ENCODE results near the gene TMUB1. TPM values are rescaled to one million over a fixed set of nuclear protein-coding genes. Genes with fewer than 3 reads are reported as not detected.

TMUB1 gene
- total and polyA plus RNA-seq, 9 of the 15 experiments (the other 6 are each of a cell fraction or from before 2014, with no cell fraction given) = 0.14 to 241 (median 74.1) TPM

GRCh38 chr7:151110941-151111645 is 27.8 kb upstream of the TMUB1 start (continued):
- TF ChIP-seq ID3 (CRISPR knock-in tag; IDR thresholded peaks at IDR 0.05) (no peak), ID3 (tag; IDR thresholded peaks at IDR 0.05) (no peak), ARID1B (IDR thresholded peaks at IDR 0.05) (no peak), NEUROD1 (IDR thresholded peaks at IDR 0.05; ENCODE audit: borderline replicate concordance, low read depth, low read length, partially characterized antibody) (peak; percentile 27), FOXJ2 (tag; IDR thresholded peaks at IDR 0.05) (no peak), TAF1 (IDR thresholded peaks at IDR 0.05; ENCODE audit: control insufficient read depth, extremely low read depth, insufficient read depth, low read length, severe bottlenecking) (no peak), POLR2AphosphoS5 (IDR thresholded peaks at IDR 0.05; ENCODE audit: control insufficient read depth, insufficient read depth, low read depth, low read length) (no peak), ZFP36 (IDR thresholded peaks at IDR 0.05; ENCODE audit: low read depth, low read length, partially characterized antibody) (no peak), ZHX1 (conservative IDR thresholded peaks at IDR 0.05; ENCODE audit: low read length) (no peak), ZSCAN29 (IDR thresholded peaks at IDR 0.05) (no peak), MYNN (IDR thresholded peaks at IDR 0.05) (peak; percentile 61), MYNN (CRISPR knock-in tag; IDR thresholded peaks at IDR 0.05) (no peak), ETV6 (IDR thresholded peaks at IDR 0.05; ENCODE audit: borderline replicate concordance in 1 of 2, low read depth in 2 of 2, low read length in 1 of 2) (no peak), ETV6 (CRISPR knock-in tag; IDR thresholded peaks at IDR 0.05; ENCODE audit: borderline replicate concordance) (no peak), TAF15 (IDR thresholded peaks at IDR 0.05; ENCODE audit: low read depth, low read length) (no peak), ZFP91 (CRISPR knock-in tag; IDR thresholded peaks at IDR 0.05) (no peak), SRF (CRISPR knock-in tag; IDR thresholded peaks at IDR 0.05) (no peak), FOXM1 (IDR thresholded peaks at IDR 0.05; ENCODE audit: low read depth) (no peak), FOXM1 (CRISPR knock-in tag; IDR thresholded peaks at IDR 0.05; ENCODE audit: low read depth) (no peak), POLR2AphosphoS2 (IDR thresholded peaks at IDR 0.05; ENCODE audit: low read length) (no peak)

Data from K562 (cell line).